Adrenal gland (tissue), 12 donors: ENCODE measurements around the gene TIMP3. TPM values are rescaled to one million over a fixed set of nuclear protein-coding genes. Genes with fewer than 3 reads are reported as not detected.

Experiments
- DNase-seq, 7 donors: peaks; one replicate each; pipeline ENCODE4 v3.0.0-alpha.2; 2019 to 2020
- H3K27ac ChIP-seq, 5 donors: fragments of 200-600 bp; sonication (generic) in 4 of 5; 1 replicate in 3 of 5; 2 replicates in 2 of 5; pipeline versions ENCODE4 v1.5.1 to v1.8.0; 2016 to 2020; ENCODE audit warnings: mild to moderate bottlenecking in 1 of 5
- H3K27me3 ChIP-seq: fragments of 200-600 bp; 2 replicates; pipeline ENCODE4 v1.8.0; 2021
- H3K36me3 ChIP-seq, 2 donors: fragments of 200-600 bp; replicated peaks in 1 of 2; 1 replicate in 1 of 2; 2 replicates in 1 of 2; pipeline versions ENCODE4 v1.5.1 to v1.8.0; 2018 to 2022
- H3K4me1 ChIP-seq, 2 donors: fragments of 200-600 bp; replicated peaks in 1 of 2; 1 replicate in 1 of 2; 2 replicates in 1 of 2; pipeline versions ENCODE4 v1.5.1 to v1.8.0; 2018 to 2021
- H3K4me3 ChIP-seq, 4 donors: fragments of 200-600 bp; sonication (generic) in 3 of 4; one replicate each; pipeline ENCODE4 v1.5.1; 2016 to 2018
- H3K9me3 ChIP-seq, 3 donors: fragments of 200-600 bp; sonication (generic) in 1 of 3; replicated peaks in 1 of 3; 1 replicate in 2 of 3; 2 replicates in 1 of 3; pipeline versions ENCODE4 v1.5.1 to v1.8.0; 2016 to 2021
- POLR2A ChIP-seq, 2 donors: fragments of 450-650 bp; IDR thresholded peaks; one replicate each; pipeline ENCODE4 v1.6.1; 2017; ENCODE audit warnings: antibody characterized with exemption in 2 of 2, mild to moderate bottlenecking in 2 of 2, moderate library complexity in 1 of 2
- WGBS, 4 donors: extraction: QIAGEN DNeasy Blood & Tissue Kit in 2 of 4; methylation state at CpG; one replicate each; pipeline versions ENCODE4 v1.1.5 to v1.1.7; 2013 to 2017; 5-methylcytosine and 5-hydroxymethylcytosine counted together
- intact Hi-C, 2 donors: fragments of 100-400 bp; cut with DNase I; formaldehyde crosslinking; loops; one replicate each; pipeline versions ENCODE4 v1.14.1 to v1.15.0; 2022 to 2023
- polyA plus RNA-seq, 3 donors: library from polyadenylated mRNA; stranded (reverse); fragments of 200-250 nt in 2 of 3; fragments of 350-450 nt in 1 of 3; fragmentation: Illumina TruSeq in 1 of 3; extraction: RNeasy Lipid Tissue Mini Kit (QIAGEN cat#74804) in 1 of 3; gene quantifications; one replicate each; pipeline ENCODE4 v1.2.3, GENCODE V29; 2013 to 2014
- total RNA-seq, 9 donors: library from RNA; depleted of rRNA in 4 of 9; stranded (reverse); fragments of >200 nt in 4 of 9; fragments of 120-200 nt in 1 of 9; fragmentation: NEBNext Ultra II Directional in 1 of 9; extraction: Animal tissue kit (Norgen Biotek cat#: 25700) in 1 of 9; gene quantifications; one replicate each; pipeline versions ENCODE4 v1.1.0 to v1.2.4, GENCODE V29; 2013 to 2023
- TF ChIP-seq, protein P1 (sequence below), 6 experiments: fragments of 450-650 bp in 4 of 6; fragments of 200-600 bp in 2 of 6; sonication (generic) in 1 of 6; IDR thresholded peaks; 1 replicate in 5 of 6; 2 replicates in 1 of 6; pipeline versions ENCODE4 v1.5.1 to v1.8.0; 2016 to 2021; ENCODE audit warnings: antibody characterized with exemption in 6 of 6, mild to moderate bottlenecking in 2 of 6, moderate library complexity in 1 of 6
- donor health status: healthy with polysubstance abuse.
- donor health status: Bipolar disorder and iron deficiency.
- donor health status: DM: yes; HTN: yes; CAD: no.
- donor health status: DM: no; HTN: no; CAD: no.
- donor health status: DM: no; HTN: no; CAD: no.
- donor health status: DM: yes; HTN: yes; CAD: no.

TIMP3 gene
- total and polyA plus RNA-seq, 12 donors = 78.0 to 677 (median 334) TPM

DNA sequence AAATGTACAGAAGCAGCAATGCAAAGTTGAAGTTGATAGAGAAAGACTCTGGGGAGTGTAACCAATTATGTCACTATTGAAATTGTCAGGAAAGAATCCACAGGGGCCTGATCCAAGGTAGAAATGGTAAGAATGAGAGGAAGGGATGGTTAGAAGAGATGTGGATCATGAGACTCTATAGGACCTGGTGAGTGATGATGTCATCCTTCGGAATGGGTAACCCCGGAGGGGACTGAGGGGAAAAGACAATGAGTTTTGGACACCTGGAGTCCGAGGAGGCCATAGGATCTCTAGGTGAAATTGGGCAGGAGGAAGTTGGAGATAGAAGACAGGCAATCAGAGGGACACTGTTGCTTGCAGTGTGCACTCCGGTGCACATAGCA, 6.3 kb upstream of the TIMP3 start:
- TF ChIP-seq, protein P1, sequence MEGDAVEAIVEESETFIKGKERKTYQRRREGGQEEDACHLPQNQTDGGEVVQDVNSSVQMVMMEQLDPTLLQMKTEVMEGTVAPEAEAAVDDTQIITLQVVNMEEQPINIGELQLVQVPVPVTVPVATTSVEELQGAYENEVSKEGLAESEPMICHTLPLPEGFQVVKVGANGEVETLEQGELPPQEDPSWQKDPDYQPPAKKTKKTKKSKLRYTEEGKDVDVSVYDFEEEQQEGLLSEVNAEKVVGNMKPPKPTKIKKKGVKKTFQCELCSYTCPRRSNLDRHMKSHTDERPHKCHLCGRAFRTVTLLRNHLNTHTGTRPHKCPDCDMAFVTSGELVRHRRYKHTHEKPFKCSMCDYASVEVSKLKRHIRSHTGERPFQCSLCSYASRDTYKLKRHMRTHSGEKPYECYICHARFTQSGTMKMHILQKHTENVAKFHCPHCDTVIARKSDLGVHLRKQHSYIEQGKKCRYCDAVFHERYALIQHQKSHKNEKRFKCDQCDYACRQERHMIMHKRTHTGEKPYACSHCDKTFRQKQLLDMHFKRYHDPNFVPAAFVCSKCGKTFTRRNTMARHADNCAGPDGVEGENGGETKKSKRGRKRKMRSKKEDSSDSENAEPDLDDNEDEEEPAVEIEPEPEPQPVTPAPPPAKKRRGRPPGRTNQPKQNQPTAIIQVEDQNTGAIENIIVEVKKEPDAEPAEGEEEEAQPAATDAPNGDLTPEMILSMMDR (IDR thresholded peaks at IDR 0.05) = no peak
- Histone ChIP-seq H3K9me3 (no peaks in the 10 kb centered on the region), H3K4me3 (no peak overlapping the region), H3K27ac (no peak overlapping the region), H3K27me3 (no peaks in the 10 kb centered on the region), H3K4me1 (no peaks in the 10 kb centered on the region), H3K36me3 (no peaks in the 10 kb centered on the region)
- intact Hi-C loops = loop anchor here (5.0 kb wide), 3 partner anchors 138 to 268 kb away; no protein-coding TSS in a partner anchor
- WGBS, 4 donors = 85 to 98% (median 92%) methylated on average over 4 of the region's 4 CpGs
- DNase-seq = no peak

- Histone ChIP-seq H3K27ac (no peak overlapping the region), H3K4me3 (no peak overlapping the region), H3K9me3 (no peaks in the 10 kb centered on the region), H3K36me3 (no peaks in the 10 kb centered on the region), H3K27me3 (no peaks in the 10 kb centered on the region), H3K4me1 (no peaks in the 10 kb centered on the region)
- DNase-seq = peak in 6 of 7 donors; percentile 62 to 83 (median 65)
- WGBS, 4 donors = 11 to 27% (median 14%) methylated on average over 8 to 17 of the region's 17 CpGs
- no peak for TF ChIP-seq POLR2A (IDR thresholded peaks at IDR 0.05)
- TF ChIP-seq, protein P1 (IDR thresholded peaks at IDR 0.05) = peak; percentile 64 to 83 (median 80)
- intact Hi-C loops = loop anchor here (2.0 to 5.0 kb wide), 4 partner anchors 136 to 270 kb away; no protein-coding TSS in a partner anchor
Observed at GRCh38 chr22:32796865-32797573, 4.5 kb upstream of the TIMP3 start.

DNA sequence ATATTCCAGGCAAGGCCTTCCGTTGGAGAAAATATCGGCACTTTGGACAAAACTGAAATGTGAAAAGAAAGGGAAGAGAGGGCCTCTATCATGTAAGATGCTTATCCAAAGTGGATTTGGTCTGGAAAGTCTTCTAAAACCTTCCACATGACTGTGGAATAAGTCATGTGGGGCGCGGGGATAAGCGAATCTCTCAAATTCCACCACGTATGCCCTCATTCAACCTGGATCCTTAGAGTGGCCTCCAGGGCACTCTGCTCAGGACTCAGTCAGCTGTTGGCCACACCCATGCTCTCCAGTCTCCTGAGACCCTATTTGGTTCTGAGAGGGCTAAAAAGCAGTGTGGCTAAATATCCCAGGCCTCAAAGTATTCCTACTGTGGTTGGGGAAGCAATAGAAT, 2.0 kb upstream of the TIMP3 start:
- peak overlapping the region in 2 of 5 donors; percentile 21 to 89 for H3K27ac ChIP-seq
- TF ChIP-seq, protein P1 (IDR thresholded peaks at IDR 0.05) = no peak
- no peak for TF ChIP-seq POLR2A (IDR thresholded peaks at IDR 0.05)
- no peaks in the 10 kb centered on the region for H3K9me3 ChIP-seq
- no peaks in the 10 kb centered on the region for H3K4me1 ChIP-seq
- no peaks in the 10 kb centered on the region for H3K36me3 ChIP-seq
- H3K4me3 ChIP-seq = no peak overlapping the region
- intact Hi-C loops = loop anchor here (5.0 kb wide), 3 partner anchors 142 to 272 kb away; no protein-coding TSS in a partner anchor
- H3K27me3 ChIP-seq = no peaks in the 10 kb centered on the region
- WGBS, 4 donors = 92 to 98% (median 95%) methylated on average over 6 of the region's 6 CpGs
- DNase-seq = no peak

DNA sequence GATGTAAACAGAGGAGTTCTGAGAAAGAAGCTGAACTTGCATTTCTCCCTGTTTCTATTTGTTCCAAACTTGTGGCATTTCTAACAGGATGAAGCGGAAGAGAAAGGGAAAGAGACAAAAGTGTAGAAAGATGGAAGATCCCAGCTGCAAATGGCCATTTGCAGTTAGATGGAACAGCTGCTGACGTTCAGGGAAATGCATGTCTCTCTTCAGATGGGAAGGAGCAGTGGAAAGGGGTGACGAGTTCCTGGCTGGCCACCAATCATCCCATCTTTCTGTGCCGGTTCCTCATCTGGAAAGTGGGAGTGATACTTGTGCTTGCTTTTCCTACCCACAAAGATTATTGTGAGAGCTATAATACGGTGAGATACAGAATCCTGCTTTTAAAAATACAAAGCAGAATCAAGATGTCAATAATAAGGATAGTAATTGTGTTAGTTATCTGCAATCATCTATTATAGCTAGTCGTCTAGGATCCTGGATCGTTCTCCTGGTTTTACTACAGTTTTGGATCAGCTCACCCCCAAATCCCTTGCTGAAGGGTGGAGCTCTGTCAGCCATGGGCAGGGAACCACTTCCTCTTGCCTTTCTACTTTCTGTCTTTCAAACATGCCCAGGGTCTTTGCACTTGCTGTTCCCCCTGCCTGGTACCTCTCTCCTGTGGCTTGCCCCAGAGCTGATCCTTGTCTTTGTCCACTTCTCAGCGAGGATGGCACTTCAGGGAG, 1.2 kb upstream of the TIMP3 start:
- peak overlapping the region in 2 of 5 donors; percentile 77 to 89 for H3K27ac ChIP-seq
- intact Hi-C loops = loop anchor here (10.0 kb wide), 2 partner anchors 184 to 194 kb away; no protein-coding TSS in a partner anchor
- no peaks in the 10 kb centered on the region for H3K36me3 ChIP-seq
- H3K4me1 ChIP-seq = peaks cover 0 to 4% of the 10 kb centered on the region in 2 donors
- 72 to 77% (median 74%) methylated on average over 8 of the region's 8 CpGs for WGBS, 4 donors
- no peaks in the 10 kb centered on the region for H3K9me3 ChIP-seq
- no peak for DNase-seq
- H3K27me3 ChIP-seq = no peaks in the 10 kb centered on the region
- TF ChIP-seq, protein P1 (IDR thresholded peaks at IDR 0.05) = no peak
- no peak for TF ChIP-seq POLR2A (IDR thresholded peaks at IDR 0.05)
- no peak overlapping the region for H3K4me3 ChIP-seq
